Measurements from ENCODE around the gene GNAI2. TPM values are rescaled to one million over a fixed set of nuclear protein-coding genes. Genes with fewer than 3 reads are reported as not detected.

Gene GNAI2
- total RNA-seq, 1 experiment from 2014 or later = 201 TPM

GRCh38 chr3:50304601-50305000, 68.6 kb downstream of the GNAI2 start:
- CTCF ChIA-PET = interaction anchor here (0.5 kb wide), 1 partner anchor 24 kb away, joined by 12 read pairs; no protein-coding TSS in a partner anchor
- no peaks in the 10 kb centered on the region for H3K79me2 ChIP-seq (ENCODE audit: low read depth)
- POLR2A ChIA-PET (ENCODE audit: unreplicated experiment) = interaction anchor here (0.6 kb wide), 1 partner anchor 148 kb away, joined by 9 read pairs; no protein-coding TSS in a partner anchor
- peaks cover 9% of the 10 kb centered on the region; the same call in 1 of the 2 replicates for H3F3A ChIP-seq (ENCODE audit: insufficient read depth, low read depth)
- BruUV-seq (replicated peaks) = no TSS peak
- no peak for DNase-seq
- H3K4me2 ChIP-seq = no peak overlapping the region
- peaks cover 13% of the 10 kb centered on the region for H3K4me1 ChIP-seq (replicated peaks; ENCODE audit: insufficient read depth)
- H3K9me3 ChIP-seq (ENCODE audit: insufficient read depth, low read depth) = peaks cover 9% of the 10 kb centered on the region
- no peak overlapping the region for H3K27ac ChIP-seq
- H2AFZ ChIP-seq = no peak overlapping the region
- intact Hi-C loops (cut with micrococcal nuclease; ENCODE audit: unreplicated experiment) = no loop called here
- TF ChIP-seq, protein P1, sequence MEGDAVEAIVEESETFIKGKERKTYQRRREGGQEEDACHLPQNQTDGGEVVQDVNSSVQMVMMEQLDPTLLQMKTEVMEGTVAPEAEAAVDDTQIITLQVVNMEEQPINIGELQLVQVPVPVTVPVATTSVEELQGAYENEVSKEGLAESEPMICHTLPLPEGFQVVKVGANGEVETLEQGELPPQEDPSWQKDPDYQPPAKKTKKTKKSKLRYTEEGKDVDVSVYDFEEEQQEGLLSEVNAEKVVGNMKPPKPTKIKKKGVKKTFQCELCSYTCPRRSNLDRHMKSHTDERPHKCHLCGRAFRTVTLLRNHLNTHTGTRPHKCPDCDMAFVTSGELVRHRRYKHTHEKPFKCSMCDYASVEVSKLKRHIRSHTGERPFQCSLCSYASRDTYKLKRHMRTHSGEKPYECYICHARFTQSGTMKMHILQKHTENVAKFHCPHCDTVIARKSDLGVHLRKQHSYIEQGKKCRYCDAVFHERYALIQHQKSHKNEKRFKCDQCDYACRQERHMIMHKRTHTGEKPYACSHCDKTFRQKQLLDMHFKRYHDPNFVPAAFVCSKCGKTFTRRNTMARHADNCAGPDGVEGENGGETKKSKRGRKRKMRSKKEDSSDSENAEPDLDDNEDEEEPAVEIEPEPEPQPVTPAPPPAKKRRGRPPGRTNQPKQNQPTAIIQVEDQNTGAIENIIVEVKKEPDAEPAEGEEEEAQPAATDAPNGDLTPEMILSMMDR (conservative IDR thresholded peaks at IDR 0.05) = no peak
- TF ChIP-seq EZH2 (IDR thresholded peaks at IDR 0.05; ENCODE audit: low read depth) = no peak
- H3K9me2 ChIP-seq (ENCODE audit: insufficient read depth) = no peaks in the 10 kb centered on the region
- no peaks in the 10 kb centered on the region for H3K27me3 ChIP-seq (ENCODE audit: insufficient read depth, low read depth)
- no peaks in the 10 kb centered on the region for H3K36me3 ChIP-seq (ENCODE audit: low read depth)
- H3K4me3 ChIP-seq = no peak overlapping the region
- no peaks in the 10 kb centered on the region for H4K20me1 ChIP-seq (ENCODE audit: insufficient read depth)

Small RNAs within 50 kb of the gene (microRNA-seq; reads per million reads assigned to microRNA genes)
- gene MIR5787 (ENCODE audit: borderline number of aligned reads, borderline replicate concordance) = not detected

Other genes starting within 250 kb of the GNAI2 start
- gene RBM5, start 147.3 kb upstream of the GNAI2 start, total RNA-seq (2021) = 87.7 and 90.2 TPM in 2 replicates
- gene SEMA3F, start 80.9 kb upstream of the GNAI2 start, total RNA-seq (2021) = 34.0 and 49.1 TPM in 2 replicates
- 0.48 TPM in 1 of 2 replicates, not detected in the other for gene GNAT1, start 44.6 kb upstream of the GNAI2 start, total RNA-seq (2021)
- 0.33 and 0.37 TPM in 2 replicates for gene SLC38A3, start 30.9 kb upstream of the GNAI2 start, total RNA-seq (2021)
- 52.4 and 92.6 TPM in 2 replicates for gene SEMA3B, start 32.9 kb downstream of the GNAI2 start, total RNA-seq (2021)
- gene LSMEM2, start 42.9 kb downstream of the GNAI2 start, total RNA-seq (2021) = 0.35 and 0.55 TPM in 2 replicates
- 93.1 and 118 TPM in 2 replicates for gene IFRD2, start 56.2 kb downstream of the GNAI2 start, total RNA-seq (2021)
- 10.2 and 12.2 TPM in 2 replicates for gene HYAL3, start 63.2 kb downstream of the GNAI2 start, total RNA-seq (2021)
- 25.2 and 25.7 TPM in 2 replicates for gene NAA80, start 63.2 kb downstream of the GNAI2 start, total RNA-seq (2021)
- gene HYAL1, start 67.4 kb downstream of the GNAI2 start, total RNA-seq (2021) = 1.3 and 1.9 TPM in 2 replicates
- 29.6 and 41.6 TPM in 2 replicates for gene HYAL2, start 86.5 kb downstream of the GNAI2 start, total RNA-seq (2021)
- gene TUSC2, start 92.0 kb downstream of the GNAI2 start, total RNA-seq (2021) = 24.7 and 28.5 TPM in 2 replicates
- gene RASSF1, start 104.6 kb downstream of the GNAI2 start, total RNA-seq (2021) = 15.9 and 17.7 TPM in 2 replicates
- 4.4 and 8.7 TPM in 2 replicates for gene ZMYND10, start 109.5 kb downstream of the GNAI2 start, total RNA-seq (2021)
- gene NPRL2, start 114.6 kb downstream of the GNAI2 start, total RNA-seq (2021) = 24.1 and 25.4 TPM in 2 replicates
- 15.7 and 19.3 TPM in 2 replicates for gene CYB561D2, start 114.7 kb downstream of the GNAI2 start, total RNA-seq (2021)
- gene TMEM115, start 123.3 kb downstream of the GNAI2 start, total RNA-seq (2021) = 35.2 and 43.5 TPM in 2 replicates

All from PC-9 (cell line).